Measurements from ENCODE around the gene SEC24A.
A peak's percentile ranks its signal among the peaks of the same experiment; 100 is the strongest.
"Not testable (repeated sequence)": the region's sequence is repeated elsewhere in the genome, so short reads cannot be mapped to it uniquely, and the experiment has no call there.

The SEC24A gene

DNA sequence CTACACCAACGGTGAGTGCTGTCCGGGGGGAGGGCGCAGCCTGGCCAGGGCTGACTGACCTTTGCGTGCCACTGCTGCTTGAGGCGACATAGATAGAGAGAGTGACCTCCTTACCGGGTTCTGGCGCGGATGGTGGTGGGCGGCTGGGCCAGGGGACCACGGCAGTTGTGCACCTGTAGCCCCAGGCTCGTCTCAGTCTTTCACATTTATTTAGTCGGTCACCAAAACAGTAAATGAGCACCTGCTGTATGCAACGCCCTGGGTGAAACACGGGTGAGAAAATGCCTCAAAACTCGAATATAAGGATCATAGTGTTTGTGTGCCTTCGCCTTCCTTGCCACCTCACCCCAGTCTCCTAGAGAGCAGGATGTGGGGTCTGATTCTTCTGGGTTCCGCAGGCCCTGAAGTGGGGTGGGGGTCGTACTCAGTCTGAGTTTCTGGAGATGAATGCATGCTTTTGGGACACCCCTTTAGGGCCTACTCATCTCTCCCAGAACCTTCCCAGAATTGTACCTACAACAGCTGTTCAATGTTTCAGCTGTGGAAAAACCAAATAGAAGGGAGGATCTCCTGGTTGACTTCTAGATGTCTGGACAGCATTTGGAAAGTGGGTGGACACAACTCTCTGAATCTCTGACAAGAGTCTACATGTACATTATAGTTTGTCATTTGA is 714 bp downstream of the SEC24A start:
- DNase-seq (ENCODE audit: low read depth in 2 of 2): no peak

DNA sequence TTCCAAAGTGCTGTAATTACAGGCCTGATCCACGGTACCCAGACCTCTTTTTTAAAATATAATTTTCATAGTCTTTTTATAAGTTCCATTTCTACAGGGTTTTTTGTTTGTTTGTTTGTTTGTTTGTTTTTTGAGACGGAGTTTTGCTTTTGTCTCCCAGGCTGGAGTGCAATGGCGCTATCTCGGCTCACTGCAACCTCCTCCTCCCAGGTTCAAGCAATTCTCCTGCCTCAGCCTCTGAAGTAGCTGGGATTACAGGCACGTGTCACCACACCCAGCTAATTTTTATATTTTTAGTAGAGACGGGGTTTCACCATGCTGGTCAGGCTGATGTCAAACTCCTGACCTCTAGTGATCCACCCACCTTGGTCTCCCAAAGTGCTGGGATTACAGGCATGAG is 2.1 kb downstream of the SEC24A start:
- not testable (repeated sequence) for DNase-seq (ENCODE audit: low read depth in 2 of 2)

DNA sequence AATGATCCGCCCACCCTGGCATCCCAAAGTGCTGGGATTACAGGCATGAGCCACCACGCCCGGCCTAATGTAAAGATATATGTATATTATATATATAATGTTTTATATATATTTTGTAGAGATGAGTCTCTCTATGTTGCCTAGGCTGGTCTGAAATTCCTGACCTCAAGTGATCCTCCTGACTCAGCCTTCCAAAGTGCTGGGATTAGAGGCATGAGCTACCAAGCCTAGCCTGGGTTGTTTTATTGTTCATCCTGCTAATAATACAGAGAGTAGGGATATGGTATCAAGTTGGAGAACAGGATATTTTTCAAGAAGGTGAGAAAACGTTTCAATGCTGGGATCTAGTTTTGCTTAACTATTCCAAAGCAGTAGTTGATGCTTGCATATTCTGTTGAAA is 2.9 kb downstream of the SEC24A start:
- no peak for DNase-seq (ENCODE audit: low read depth in 2 of 2)

DNA sequence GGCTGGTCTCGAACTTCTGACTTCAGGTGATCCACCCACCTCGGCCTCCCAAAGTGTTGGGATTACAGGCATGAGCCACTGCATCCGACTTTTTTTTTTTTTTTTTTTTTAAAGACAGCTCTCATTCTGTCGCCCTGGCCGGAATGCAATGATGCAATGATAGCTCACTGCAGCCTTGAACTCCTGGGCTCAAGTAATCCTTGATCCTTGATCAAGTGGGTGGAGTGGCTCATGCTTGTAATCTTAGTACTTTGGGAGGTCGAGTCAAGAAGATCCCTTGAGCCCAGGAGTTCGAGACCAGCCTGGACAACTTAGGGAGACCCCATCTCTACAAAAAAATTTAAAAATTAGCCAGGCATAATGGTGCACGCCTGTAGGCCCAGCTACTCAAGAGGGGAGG is 8.1 kb downstream of the SEC24A start:
- no peak for DNase-seq (ENCODE audit: low read depth in 2 of 2)

DNA sequence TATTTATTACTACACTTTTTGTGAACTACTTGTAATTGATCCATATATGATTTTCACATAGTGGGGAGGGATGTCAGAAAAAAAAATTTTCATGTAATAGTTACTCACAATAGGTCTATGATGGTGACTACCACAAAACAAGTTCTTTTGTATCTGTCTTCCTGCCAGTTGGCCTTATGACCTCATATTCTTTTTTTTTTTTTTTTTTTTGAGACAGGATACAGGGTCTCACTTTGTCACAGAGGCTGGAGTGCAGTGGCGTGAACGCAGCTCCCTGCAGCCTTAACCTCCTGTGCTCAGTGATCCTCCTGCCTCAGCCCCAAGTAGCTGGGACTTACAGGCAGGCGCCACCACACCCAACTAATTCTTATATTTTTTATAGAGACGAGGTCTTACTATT is 10.9 kb downstream of the SEC24A start:
- DNase-seq (ENCODE audit: low read depth in 2 of 2): no peak

DNA sequence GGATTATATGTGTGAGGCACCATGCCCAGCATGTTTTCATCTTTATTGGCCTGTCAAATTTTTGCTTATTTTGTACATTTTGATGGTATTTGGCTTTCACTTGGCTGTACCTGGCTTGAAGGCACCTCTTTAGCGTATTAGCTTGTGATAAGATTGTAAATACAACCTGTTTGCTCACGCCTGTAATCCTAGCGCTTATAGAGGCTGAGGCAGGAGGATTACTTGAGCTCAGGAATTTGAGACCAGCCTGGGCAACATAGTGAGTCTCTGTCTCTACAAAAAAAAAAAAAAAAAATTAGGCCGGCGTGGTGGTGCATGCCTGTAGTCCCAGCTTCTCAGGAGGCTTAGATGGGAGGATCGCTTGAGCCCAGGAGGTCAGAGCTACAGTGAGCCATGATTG is 11.3 kb downstream of the SEC24A start:
- DNase-seq (ENCODE audit: low read depth in 2 of 2): no peak

DNA sequence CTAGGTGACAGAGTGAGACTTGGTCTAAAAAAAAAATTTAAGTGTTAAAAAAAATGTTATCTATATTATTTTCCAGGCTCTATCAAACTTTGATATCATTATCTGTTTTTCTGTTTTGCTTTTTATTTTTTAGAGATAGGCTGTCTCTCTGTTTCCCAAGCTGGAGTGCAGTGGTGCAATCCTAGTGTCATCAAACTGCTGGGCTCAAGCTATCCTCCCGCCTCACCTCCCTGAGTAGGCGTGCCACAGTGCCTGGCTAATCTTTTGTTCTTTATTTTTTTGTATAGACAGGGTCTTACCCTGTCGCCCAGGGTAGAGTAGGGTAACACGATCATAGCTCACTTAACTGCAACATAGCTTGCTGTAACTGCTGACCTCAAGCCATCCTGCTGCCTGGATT is 14.4 kb downstream of the SEC24A start:
- no peak for DNase-seq (ENCODE audit: low read depth in 2 of 2)

DNA sequence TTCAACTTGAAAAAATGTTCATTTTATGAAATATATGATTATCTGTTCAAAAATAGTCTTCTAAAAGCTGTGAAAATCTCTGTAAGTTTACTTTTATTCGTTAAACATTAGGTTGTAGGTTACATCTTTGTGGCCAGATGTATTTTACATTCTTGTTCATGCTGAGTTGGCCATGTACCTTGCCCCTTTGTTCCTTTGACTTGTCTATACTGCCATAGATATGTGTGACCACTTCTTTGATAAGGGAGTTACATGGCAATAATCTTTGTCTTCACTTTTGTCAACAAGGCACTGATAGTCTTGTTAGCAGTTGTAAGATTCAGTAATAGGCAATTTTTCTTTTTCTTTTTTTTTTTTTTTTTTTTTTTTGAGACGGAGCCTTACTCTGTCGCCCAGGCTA is 15.9 kb downstream of the SEC24A start:
- DNase-seq (ENCODE audit: low read depth in 2 of 2): no peak

DNA sequence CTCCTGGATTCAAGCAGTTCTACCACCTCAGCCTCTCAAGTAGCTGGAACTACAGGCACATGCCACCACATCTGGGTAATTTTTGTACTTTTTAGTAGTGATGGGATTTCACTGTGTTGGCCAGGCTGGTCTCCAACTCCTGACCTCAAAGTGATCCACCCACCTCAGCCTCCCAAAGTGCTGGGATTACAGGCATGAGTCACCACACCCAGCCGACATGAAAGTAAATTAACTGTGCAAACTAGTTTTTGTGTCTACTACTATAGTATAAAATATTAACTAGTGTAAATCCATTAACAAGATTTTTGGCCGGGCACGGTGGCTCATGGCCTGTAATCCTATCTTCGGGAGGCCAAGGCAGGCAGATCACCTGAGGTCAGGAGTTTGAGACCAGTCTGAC is 25.0 kb downstream of the SEC24A start:
- not testable (repeated sequence) for DNase-seq (ENCODE audit: low read depth in 2 of 2)

DNA sequence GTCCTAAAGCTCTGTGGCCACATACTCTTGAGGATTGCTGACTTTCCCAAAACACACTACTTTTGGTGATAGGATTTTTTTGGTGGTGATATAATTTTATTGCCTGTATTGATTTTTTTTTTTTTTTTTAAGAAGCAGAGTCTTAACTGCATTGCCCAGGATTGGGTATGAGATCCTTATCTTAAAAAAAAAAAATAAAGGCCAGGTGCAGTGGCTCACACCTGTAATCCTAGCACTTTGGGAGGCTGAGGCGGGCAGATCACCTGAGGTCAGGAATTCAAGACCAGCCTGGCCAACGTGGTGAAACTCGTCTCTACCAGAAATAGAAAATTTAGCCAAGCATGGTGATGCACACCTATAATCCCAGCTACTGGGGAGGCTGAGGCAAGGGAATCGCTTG is 28.8 kb downstream of the SEC24A start:
- not testable (repeated sequence) for DNase-seq (ENCODE audit: low read depth in 2 of 2)

DNA sequence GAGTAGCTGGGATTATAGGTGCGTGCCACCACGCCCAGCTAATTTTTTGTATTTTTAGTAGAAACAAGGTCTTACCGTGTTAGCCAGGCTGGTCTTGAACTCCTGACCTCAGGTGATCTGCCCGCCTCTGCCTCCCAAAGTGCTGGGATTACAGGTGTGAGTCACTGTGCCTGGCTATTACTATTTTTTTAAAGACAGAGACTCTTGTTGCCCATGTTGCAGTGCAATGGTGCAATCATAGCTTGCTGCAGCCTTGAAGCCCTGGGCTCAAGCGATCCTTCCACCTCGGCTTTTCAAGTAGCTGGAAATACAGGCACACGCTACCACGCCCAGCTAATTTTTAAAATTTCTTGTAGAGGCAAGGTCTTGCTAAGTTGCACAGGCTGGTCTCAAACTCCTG is 41.6 kb downstream of the SEC24A start:
- DNase-seq (ENCODE audit: low read depth in 2 of 2): not testable (repeated sequence)

DNA sequence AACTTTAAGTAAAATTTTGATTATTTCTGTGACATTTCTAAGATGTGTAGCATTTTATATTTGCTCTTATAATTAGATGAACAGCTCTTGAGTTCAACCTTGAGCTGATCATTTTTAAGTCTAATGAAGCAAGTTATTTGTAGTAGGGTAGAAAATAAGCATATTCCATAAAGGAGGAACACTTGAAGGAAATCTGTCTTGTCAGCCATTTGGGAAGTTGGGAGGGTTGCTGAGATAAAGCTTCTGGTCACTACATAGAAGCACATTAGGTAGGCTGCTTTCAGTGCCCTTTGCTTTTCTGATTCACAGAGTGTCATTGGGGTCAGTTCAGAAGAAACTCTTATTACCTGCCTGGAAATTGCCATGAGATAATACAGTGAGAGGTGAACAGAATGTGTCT is 44.1 kb downstream of the SEC24A start:
- DNase-seq (ENCODE audit: low read depth in 2 of 2): no peak

DNA sequence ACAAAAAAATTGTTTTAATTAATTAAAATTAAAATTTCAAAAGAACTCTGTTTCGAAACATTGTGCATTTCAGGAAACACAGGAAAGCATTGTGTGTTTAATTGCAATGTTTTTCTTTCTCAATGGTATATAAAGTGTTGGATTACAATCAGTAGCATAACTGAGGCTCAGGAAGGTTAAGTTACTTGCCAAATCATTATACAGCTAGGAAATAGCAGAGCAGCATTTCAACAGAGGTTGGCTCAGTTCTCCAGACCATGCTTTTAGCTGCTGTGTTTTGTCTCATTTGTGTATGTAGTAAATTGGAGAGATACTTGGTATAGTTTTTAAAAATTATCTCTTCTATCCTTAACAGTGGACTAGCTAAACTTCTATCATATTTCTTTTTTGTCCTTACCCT is 59.7 kb downstream of the SEC24A start:
- no peak for DNase-seq (ENCODE audit: low read depth in 2 of 2)

DNA sequence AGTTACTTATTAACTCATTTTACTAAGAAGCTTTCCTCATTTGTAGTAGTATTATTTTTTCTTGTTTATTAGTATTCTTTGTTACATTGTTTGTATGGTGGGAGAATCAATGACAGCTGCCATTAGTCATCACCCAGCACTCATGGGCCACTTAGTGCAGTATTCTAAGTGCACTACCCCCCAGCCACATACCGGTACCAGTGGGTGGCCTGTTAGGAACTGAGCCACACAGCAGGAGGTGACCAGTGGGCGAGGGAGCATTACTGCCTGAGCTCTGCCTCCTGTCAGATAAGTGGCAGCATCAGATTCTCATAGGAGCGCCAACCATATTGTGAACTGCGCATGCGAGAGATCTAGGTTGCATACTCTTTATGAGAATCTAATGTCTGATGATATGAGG is 65.5 kb downstream of the SEC24A start:
- DNase-seq (ENCODE audit: low read depth in 2 of 2): no peak

DNA sequence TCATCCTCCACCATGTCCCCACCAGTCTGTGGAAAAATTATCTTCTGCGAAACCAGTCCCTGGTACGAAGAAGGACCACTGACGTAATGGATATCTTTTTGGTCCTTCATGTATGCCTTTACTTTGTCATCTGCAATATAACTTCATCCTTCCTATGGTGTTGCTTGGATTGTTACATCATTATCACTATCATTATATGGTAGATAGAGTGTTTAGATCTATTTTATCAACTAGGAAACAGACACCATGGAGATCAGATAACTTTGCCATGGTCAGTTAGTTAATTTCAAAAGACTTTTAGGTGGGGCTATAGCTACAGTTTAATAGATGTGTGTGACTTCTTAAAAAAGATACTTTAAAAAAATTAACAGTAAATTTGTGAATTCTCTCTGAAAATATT is 66.0 kb downstream of the SEC24A start:
- no peak for DNase-seq (ENCODE audit: low read depth in 2 of 2)

DNA sequence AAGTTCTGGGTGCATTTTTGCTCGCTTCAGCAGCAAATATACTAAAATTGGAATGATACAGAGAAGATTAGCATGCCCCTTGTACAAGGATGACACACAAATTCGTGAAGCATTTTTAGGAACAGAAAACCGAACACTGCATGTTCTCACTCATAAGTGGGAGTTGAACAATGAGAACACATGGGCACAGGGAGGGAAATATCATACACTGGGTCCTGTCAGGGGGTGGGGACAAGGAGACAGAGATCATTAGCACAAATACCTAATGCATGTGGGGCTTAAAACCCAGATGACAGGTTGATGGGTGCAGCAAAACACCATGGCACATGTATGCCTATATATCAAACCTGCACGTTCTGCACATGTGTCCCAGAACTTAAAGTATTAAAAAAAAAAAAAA is 66.9 kb downstream of the SEC24A start:
- DNase-seq (ENCODE audit: low read depth in 2 of 2): not testable (repeated sequence)

DNA sequence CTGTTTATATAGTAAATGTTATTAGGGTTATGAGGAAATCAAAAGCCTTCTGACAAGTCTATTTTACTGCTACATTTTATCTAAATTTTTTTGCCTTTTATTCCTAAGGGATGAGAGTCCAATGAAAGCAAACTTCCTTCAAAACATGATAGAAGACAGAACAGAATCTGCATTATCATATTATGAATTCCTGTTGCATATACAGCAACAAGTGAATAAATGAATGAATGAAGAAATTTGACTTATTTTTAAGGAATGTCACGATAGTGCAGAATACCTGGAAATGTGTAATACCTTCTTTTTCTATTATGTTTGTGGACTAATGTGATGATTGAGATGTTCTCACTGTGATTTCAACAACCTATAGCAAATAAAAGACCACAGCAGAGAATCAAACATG is 76.3 kb downstream of the SEC24A start:
- no peak for DNase-seq (ENCODE audit: low read depth in 2 of 2)

DNA sequence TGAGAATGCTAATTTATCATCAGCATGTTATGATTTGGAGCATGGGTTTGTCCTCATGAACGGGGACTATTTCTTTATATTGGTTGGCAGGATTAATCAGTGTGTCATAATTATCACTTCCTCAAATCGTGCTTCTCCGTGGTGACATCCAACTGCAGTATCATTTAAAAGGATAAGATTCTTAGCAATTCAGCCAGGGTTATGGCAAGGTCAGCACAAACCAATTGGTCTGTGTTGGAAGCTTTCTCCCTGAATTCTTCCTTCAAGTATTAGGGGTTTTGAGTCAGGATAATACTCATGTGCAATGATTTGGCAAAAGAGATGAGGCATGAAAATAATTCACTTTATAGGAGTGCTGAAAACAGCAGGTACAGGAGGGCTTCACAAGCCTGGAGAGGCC is 84.2 kb downstream of the SEC24A start:
- DNase-seq (ENCODE audit: low read depth in 2 of 2): no peak

DNA sequence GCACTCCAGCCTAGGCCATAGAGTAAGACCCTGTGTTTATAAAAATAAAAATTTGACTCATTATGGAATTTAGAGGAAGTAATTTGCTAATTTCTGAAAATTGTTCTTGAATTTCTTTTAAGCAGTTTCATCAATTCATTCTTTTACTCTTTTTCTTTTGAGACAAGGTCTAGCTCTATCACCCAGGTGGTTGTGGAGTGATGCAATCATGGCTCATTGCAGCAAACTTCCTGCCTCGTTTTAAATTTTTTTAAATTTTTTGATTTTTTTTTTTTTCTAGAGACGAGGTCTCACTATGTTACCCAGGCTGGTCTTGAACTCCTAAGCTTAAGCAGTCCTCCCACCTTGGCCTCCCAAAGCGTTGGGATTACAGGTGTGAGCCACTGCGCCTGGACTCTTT is 86.7 kb downstream of the SEC24A start:
- no peak for DNase-seq (ENCODE audit: low read depth in 2 of 2)

DNA sequence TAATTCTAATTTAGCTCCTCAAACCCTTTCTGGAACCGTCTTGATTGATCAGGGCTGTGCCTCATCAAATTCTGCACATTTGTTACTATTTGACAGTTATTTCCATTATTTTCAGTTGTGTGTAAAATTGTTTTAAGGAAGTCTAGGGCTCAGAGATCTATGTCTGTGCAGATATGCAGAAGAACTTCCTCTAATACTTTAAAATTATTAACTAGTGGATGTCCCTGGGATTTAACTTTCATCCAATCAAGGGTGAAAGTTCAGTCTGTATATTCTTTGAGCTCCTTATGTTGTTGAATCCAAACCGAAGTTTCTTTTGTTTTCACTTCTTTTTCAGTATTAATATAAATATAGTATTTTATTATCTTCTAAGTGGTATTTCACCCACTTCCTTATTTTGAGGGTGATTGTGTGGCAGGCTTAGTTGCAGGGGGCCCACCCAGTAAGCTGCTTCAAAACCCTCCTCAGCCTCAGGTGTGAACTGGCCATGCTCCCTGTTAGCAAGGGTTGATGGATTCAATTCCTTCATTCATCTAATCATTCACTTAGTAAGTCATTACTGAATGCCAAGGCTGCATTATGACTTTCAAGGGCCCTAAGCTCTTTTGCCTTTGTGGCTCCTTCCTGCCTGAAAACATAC is 87.7 kb downstream of the SEC24A start:
- no peak for DNase-seq (ENCODE audit: low read depth in 2 of 2)

DNA sequence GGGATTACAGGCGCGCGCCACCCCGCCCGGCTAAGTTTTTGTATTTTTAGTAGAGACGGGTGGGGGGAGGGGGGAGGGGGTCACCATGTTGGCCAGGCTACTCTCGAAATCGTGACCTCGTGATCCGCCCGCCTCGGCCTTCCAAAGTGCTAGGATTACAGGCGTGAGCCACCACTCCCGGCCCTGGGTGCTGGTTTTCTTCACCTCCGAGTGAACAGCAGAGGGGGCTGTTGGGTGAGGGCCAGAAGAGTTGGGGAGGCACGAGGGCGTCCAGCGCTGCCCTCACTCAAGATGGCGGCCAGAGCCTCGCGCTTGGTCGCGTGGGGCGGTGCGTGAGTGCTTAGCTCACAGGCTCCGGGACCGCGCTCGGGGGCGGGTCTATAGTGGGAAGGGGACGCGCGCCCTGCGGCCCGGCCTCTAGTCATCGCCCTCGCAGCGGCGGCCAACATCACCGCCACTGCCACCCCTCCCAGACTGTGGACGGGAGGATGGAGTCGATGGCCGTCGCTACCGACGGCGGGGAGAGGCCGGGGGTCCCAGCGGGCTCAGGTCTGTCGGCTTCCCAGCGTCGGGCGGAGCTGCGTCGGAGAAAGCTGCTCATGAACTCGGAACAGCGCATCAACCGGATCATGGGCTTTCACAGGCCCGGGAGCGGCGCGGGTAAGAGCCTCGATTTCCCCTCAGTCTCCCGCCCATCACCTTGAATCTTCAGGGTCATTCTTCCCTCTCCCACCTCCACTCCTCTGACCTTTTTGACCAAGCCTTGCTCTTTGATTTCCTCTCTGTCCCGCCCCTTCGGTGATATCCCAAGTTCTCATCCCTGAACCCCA is 89.8 kb downstream of the SEC24A start, which contains the start of gene CAMLG:
Gene CAMLG, plus strand, starts transcription at position 416 of the 830 bp plus-strand sequence. Its CDS starts 73 bp downstream, at position 489.
- peak; percentile 92 to 93 for DNase-seq (ENCODE audit: low read depth in 2 of 2)

DNA sequence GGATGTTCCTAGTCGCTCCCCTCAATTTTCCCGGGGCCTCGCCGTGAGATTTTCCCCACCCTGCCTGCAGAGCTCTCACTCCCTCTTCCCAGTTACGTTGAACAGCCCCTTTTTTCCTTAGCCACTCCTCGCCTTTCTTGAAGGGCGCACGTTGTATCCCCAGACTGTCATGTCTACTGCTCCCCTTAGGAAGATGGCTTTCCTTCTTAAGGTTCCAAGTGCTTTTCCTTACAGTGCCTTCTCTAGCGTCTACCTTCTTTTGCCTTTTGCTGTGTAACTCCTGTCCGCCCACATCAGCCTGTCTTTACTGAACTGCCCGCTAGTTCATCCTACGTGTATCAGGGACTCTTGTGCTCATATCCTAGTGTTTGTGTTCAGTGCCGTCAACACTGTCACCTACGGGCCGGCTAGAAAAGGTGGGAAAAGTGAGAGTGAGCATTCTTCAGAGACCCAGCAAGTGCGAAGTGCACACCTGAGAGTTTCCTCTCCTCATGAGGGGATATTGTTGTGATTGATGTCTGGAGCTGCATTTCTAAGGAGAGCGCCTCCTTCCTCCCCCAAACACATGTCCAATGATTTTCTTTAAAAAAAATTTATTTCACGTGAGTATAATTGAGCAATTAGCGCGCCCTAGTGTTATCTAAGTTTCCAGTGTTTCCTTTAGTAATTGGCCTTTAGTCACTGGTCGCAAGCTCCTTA is 90.5 kb downstream of the SEC24A start:
- DNase-seq (ENCODE audit: low read depth in 2 of 2): no peak
